ENCODE measurements around the gene TCF15. TPM values are rescaled to one million over a fixed set of nuclear protein-coding genes. Genes with fewer than 3 reads are reported as not detected.
"Not testable (repeated sequence)": the region's sequence is repeated elsewhere in the genome, so short reads cannot be mapped to it uniquely, and the experiment has no call there.

The TCF15 gene
- total RNA-seq, 2 experiments from 2014 or later = not detected

GRCh38 chr20:647479-648019, 37.4 kb upstream of the TCF15 start:
- no peaks in the 10 kb centered on the region for H3K9me3 Mint-ChIP-seq
- H3K4me1 Mint-ChIP-seq = peaks cover 36% of the 10 kb centered on the region
- H3K36me3 Mint-ChIP-seq (ENCODE audit: low read depth) = peaks cover 26% of the 10 kb centered on the region
- no peak overlapping the region for H3K27ac Mint-ChIP-seq
- no peak overlapping the region for H3K4me3 Mint-ChIP-seq
- peaks cover 16% of the 10 kb centered on the region for H3K27me3 Mint-ChIP-seq
- CTCF ChIA-PET = interaction anchor here (0.6 to 1.2 kb wide), 2 partner anchors 20 to 110 kb away, joined by 3 read pairs; no protein-coding TSS in a partner anchor
- DNase-seq = no peak
- POLR2A ChIA-PET = no interaction called here

GRCh38 chr20:646868-647233, 36.7 kb upstream of the TCF15 start:
- Mint-ChIP-seq H3K9me3 (no peaks in the 10 kb centered on the region), H3K36me3 (ENCODE audit: low read depth) (peaks cover 26% of the 10 kb centered on the region), H3K27me3 (peaks cover 16% of the 10 kb centered on the region), H3K27ac (no peak overlapping the region), H3K4me3 (no peak overlapping the region), H3K4me1 (peaks cover 29% of the 10 kb centered on the region)
- ChIA-PET POLR2A (no interaction called here), CTCF (interaction anchor here (1.4 to 2.1 kb wide), 2 partner anchors 29 to 301 kb away, joined by 3 to 6 read pairs; no protein-coding TSS in a partner anchor)
- no peak for DNase-seq

- Mint-ChIP-seq H3K36me3 (ENCODE audit: low read depth) (peaks cover 26% of the 10 kb centered on the region), H3K27me3 (peaks cover 18% of the 10 kb centered on the region), H3K27ac (no peak overlapping the region), H3K4me3 (no peak overlapping the region), H3K9me3 (no peaks in the 10 kb centered on the region), H3K4me1 (peaks cover 25% of the 10 kb centered on the region)
- CTCF ChIA-PET = interaction anchor here (0.6 to 2.3 kb wide), 19 partner anchors 9 to 326 kb away, joined by 3 to 10 read pairs (median 4); partner anchors contain the start of gene CSNK2A1
- DNase-seq = no peak
- POLR2A ChIA-PET = interaction anchor here (0.6 kb wide), 1 partner anchor 46 kb away, joined by 3 read pairs; no protein-coding TSS in a partner anchor
Observed at GRCh38 chr20:646107-646867, 36.2 kb upstream of the TCF15 start.

GRCh38 chr20:645318-646106, 35.4 kb upstream of the TCF15 start:
- ChIA-PET CTCF (interaction anchor here (0.6 to 2.3 kb wide), 20 partner anchors 8 to 341 kb away, joined by 3 to 10 read pairs (median 4); partner anchors contain the start of gene CSNK2A1), POLR2A (interaction anchor here (0.6 kb wide), 1 partner anchor 45 kb away, joined by 3 read pairs; no protein-coding TSS in a partner anchor)
- H3K27ac Mint-ChIP-seq = peak overlapping the region; percentile 36
- H3K36me3 Mint-ChIP-seq (ENCODE audit: low read depth) = peaks cover 23% of the 10 kb centered on the region
- no peak overlapping the region for H3K4me3 Mint-ChIP-seq
- peaks cover 18% of the 10 kb centered on the region for H3K4me1 Mint-ChIP-seq
- peak; percentile 70 for DNase-seq
- no peaks in the 10 kb centered on the region for H3K9me3 Mint-ChIP-seq
- H3K27me3 Mint-ChIP-seq = peaks cover 21% of the 10 kb centered on the region

- POLR2A ChIA-PET = no interaction called here
- CTCF ChIA-PET = interaction anchor here (0.9 to 2.3 kb wide), 16 partner anchors 7 to 341 kb away, joined by 3 to 10 read pairs (median 4); partner anchors contain the start of gene CSNK2A1
- no peak overlapping the region for H3K4me3 Mint-ChIP-seq
- no peak overlapping the region for H3K27ac Mint-ChIP-seq
- peaks cover 14% of the 10 kb centered on the region for H3K4me1 Mint-ChIP-seq
- H3K27me3 Mint-ChIP-seq = peaks cover 24% of the 10 kb centered on the region
- no peak for DNase-seq
- no peaks in the 10 kb centered on the region for H3K9me3 Mint-ChIP-seq
- H3K36me3 Mint-ChIP-seq (ENCODE audit: low read depth) = peaks cover 21% of the 10 kb centered on the region
Observed at GRCh38 chr20:644692-645317, 34.7 kb upstream of the TCF15 start.

GRCh38 chr20:642398-643174, 32.5 kb upstream of the TCF15 start:
- POLR2A ChIA-PET = no interaction called here
- Mint-ChIP-seq H3K27ac (no peak overlapping the region), H3K27me3 (peaks cover 25% of the 10 kb centered on the region), H3K36me3 (ENCODE audit: low read depth) (peaks cover 5% of the 10 kb centered on the region), H3K9me3 (no peaks in the 10 kb centered on the region), H3K4me3 (no peak overlapping the region), H3K4me1 (peaks cover 14% of the 10 kb centered on the region)
- CTCF ChIA-PET = no interaction called here
- no peak for DNase-seq

- peaks cover 14% of the 10 kb centered on the region for H3K4me1 Mint-ChIP-seq
- H3K9me3 Mint-ChIP-seq; DNase-seq; H3K36me3 Mint-ChIP-seq (ENCODE audit: low read depth); CTCF ChIA-PET; H3K4me3 Mint-ChIP-seq; H3K27ac Mint-ChIP-seq: not testable (repeated sequence)
- H3K27me3 Mint-ChIP-seq = peaks cover 28% of the 10 kb centered on the region
- POLR2A ChIA-PET = interaction anchor here (0.6 kb wide), 1 partner anchor 24 kb away, joined by 3 read pairs; no protein-coding TSS in a partner anchor
Observed at GRCh38 chr20:642013-642397, 31.9 kb upstream of the TCF15 start.

- peaks cover 14% of the 10 kb centered on the region for H3K4me1 Mint-ChIP-seq
- no peak for DNase-seq
- ChIA-PET POLR2A (interaction anchor here (0.6 kb wide), 1 partner anchor 24 kb away, joined by 3 read pairs; no protein-coding TSS in a partner anchor), CTCF (no interaction called here)
- no peak overlapping the region for H3K4me3 Mint-ChIP-seq
- peaks cover 28% of the 10 kb centered on the region for H3K27me3 Mint-ChIP-seq
- no peak overlapping the region for H3K27ac Mint-ChIP-seq
- H3K36me3 Mint-ChIP-seq (ENCODE audit: low read depth) = no peaks in the 10 kb centered on the region
- H3K9me3 Mint-ChIP-seq = no peaks in the 10 kb centered on the region
Observed at GRCh38 chr20:641516-641875, 31.4 kb upstream of the TCF15 start.

GRCh38 chr20:640674-641515, 30.8 kb upstream of the TCF15 start:
- Mint-ChIP-seq H3K27ac (no peak overlapping the region), H3K4me1 (peaks cover 12% of the 10 kb centered on the region), H3K4me3 (no peak overlapping the region), H3K9me3 (no peaks in the 10 kb centered on the region), H3K27me3 (peaks cover 31% of the 10 kb centered on the region), H3K36me3 (ENCODE audit: low read depth) (no peaks in the 10 kb centered on the region)
- DNase-seq = no peak
- ChIA-PET POLR2A (interaction anchor here (0.6 kb wide), 1 partner anchor 23 kb away, joined by 3 read pairs; no protein-coding TSS in a partner anchor), CTCF (interaction anchor here (1.8 kb wide), 1 partner anchor 11 kb away, joined by 4 read pairs; no protein-coding TSS in a partner anchor)

- H3K4me1 Mint-ChIP-seq = peaks cover 4% of the 10 kb centered on the region
- H3K4me3 Mint-ChIP-seq = no peak overlapping the region
- POLR2A ChIA-PET = no interaction called here
- CTCF ChIA-PET = no interaction called here
- no peak for DNase-seq
- H3K9me3 Mint-ChIP-seq = no peaks in the 10 kb centered on the region
- no peak overlapping the region for H3K27ac Mint-ChIP-seq
- H3K27me3 Mint-ChIP-seq = peaks cover 25% of the 10 kb centered on the region
- no peaks in the 10 kb centered on the region for H3K36me3 Mint-ChIP-seq (ENCODE audit: low read depth)
Observed at GRCh38 chr20:638579-638978, 28.5 kb upstream of the TCF15 start.

- Mint-ChIP-seq H3K27ac (peak overlapping the region; percentile 15), H3K4me3 (no peak overlapping the region), H3K27me3 (peaks cover 16% of the 10 kb centered on the region), H3K4me1 (peaks cover 2% of the 10 kb centered on the region), H3K9me3 (no peaks in the 10 kb centered on the region), H3K36me3 (ENCODE audit: low read depth) (no peaks in the 10 kb centered on the region)
- ChIA-PET CTCF (interaction anchor here (1.6 kb wide), 1 partner anchor 8 kb away, joined by 4 read pairs; no protein-coding TSS in a partner anchor), POLR2A (no interaction called here)
- no peak for DNase-seq
Observed at GRCh38 chr20:637559-637958, 27.4 kb upstream of the TCF15 start.
